OCI-LY1 (cell line): ENCODE results near the gene HOOK2.
"Not testable (repeated sequence)": the region's sequence is repeated elsewhere in the genome, so short reads cannot be mapped to it uniquely, and the experiment has no call there.

Experiments
- H2AFZ ChIP-seq: fragments of 200-600 bp; sonication (generic), shearing (Covaris generic); 2 replicates; pipeline ENCODE4 v1.6.0; 2014; ENCODE audit warnings: antibody characterized with exemption, mild to moderate bottlenecking, low read length
- H3F3A ChIP-seq: fragments of 200-600 bp; sonication (generic), shearing (Covaris generic); 2 replicates; pipeline ENCODE4 v1.6.0; 2014; ENCODE audit warnings: mild to moderate bottlenecking, antibody characterized with exemption, low read length, moderate library complexity; ENCODE audit not compliant: insufficient read depth
- H3K27ac ChIP-seq: fragments of 200-600 bp; sonication (generic); 2 replicates; pipeline ENCODE4 v1.5.1; 2014; ENCODE audit warnings: low read length, mixed run types, mild to moderate bottlenecking, low read depth; ENCODE audit not compliant: poor library complexity, severe bottlenecking
- H3K27me3 ChIP-seq: fragments of 200-600 bp; sonication (generic); 2 replicates; pipeline ENCODE4 v1.6.0; 2014; ENCODE audit warnings: antibody characterized with exemption, mild to moderate bottlenecking, low read length, moderate library complexity; ENCODE audit not compliant: insufficient read depth
- H3K36me3 ChIP-seq: fragments of 200-600 bp; sonication (generic); 2 replicates; pipeline ENCODE4 v1.6.1; 2014; ENCODE audit warnings: mild to moderate bottlenecking, antibody characterized with exemption, low read length, moderate library complexity, mixed read lengths; ENCODE audit not compliant: insufficient read depth
- H3K4me1 ChIP-seq: fragments of 200-600 bp; sonication (generic); 2 replicates; pipeline ENCODE4 v1.5.1; 2014; ENCODE audit warnings: mild to moderate bottlenecking, low read length, moderate library complexity; ENCODE audit not compliant: insufficient read depth, severe bottlenecking
- H3K4me2 ChIP-seq: fragments of 200-600 bp; sonication (generic), shearing (Covaris generic); 2 replicates; pipeline ENCODE4 v1.6.1; 2014; ENCODE audit warnings: low read length
- H3K4me3 ChIP-seq: fragments of 200-600 bp; sonication (generic); 2 replicates; pipeline ENCODE4 v1.5.1; 2014; ENCODE audit warnings: low read length, low read depth, mild to moderate bottlenecking, mixed read lengths; ENCODE audit not compliant: poor library complexity, severe bottlenecking
- H3K79me2 ChIP-seq: fragments of 200-600 bp; shearing (Covaris generic); 2 replicates; pipeline ENCODE4 v1.6.1; 2016; ENCODE audit warnings: mixed run types, low read length, mixed read lengths; ENCODE audit not compliant: insufficient read depth
- H3K9ac ChIP-seq: fragments of 200-600 bp; sonication (generic), shearing (Covaris generic); 2 replicates; pipeline ENCODE4 v1.6.1; 2014; ENCODE audit warnings: mild to moderate bottlenecking, low read length, mixed read lengths
- H3K9me2 ChIP-seq: fragments of 200-600 bp; sonication (generic), shearing (Covaris generic); 2 replicates; pipeline ENCODE4 v1.6.1; 2014; ENCODE audit warnings: low read depth, mild to moderate bottlenecking, low read length, mixed read lengths
- H3K9me3 ChIP-seq: fragments of 200-600 bp; shearing (Covaris generic); 2 replicates; pipeline ENCODE4 v1.6.1; 2014; ENCODE audit warnings: low read length, mixed read lengths
- H4K20me1 ChIP-seq: fragments of 200-600 bp; sonication (generic), shearing (Covaris generic); 2 replicates; pipeline ENCODE4 v1.6.0; 2016; ENCODE audit warnings: mild to moderate bottlenecking, low read length; ENCODE audit not compliant: insufficient read depth
- EZH2 ChIP-seq: fragments of 200-600 bp; sonication (generic), shearing (Covaris generic); IDR thresholded peaks from 2 replicates; pipeline ENCODE4 v1.8.0; 2017; ENCODE audit warnings: borderline replicate concordance, mixed run types, mild to moderate bottlenecking, antibody characterized with exemption, low read length, moderate library complexity, mixed read lengths
- TF ChIP-seq, protein P1 (sequence below): fragments of 200-600 bp; sonication (generic), shearing (Covaris generic); IDR thresholded peaks from 2 replicates; pipeline ENCODE4 v1.5.1; 2017; ENCODE audit warnings: mild to moderate bottlenecking, antibody characterized with exemption, low read length, moderate library complexity, mixed read lengths

Gene HOOK2

GRCh38 chr19:12774588-12775555 lies at the start of gene HOOK2:
HOOK2 (minus strand) TSS chr19:12775552; CDS start chr19:12775449, 103 bp downstream.
- no peaks in the 10 kb centered on the region for H3K9me2 ChIP-seq
- H2AFZ ChIP-seq: no peak within 1 kb of the TSS
- no peaks in the 10 kb centered on the region for H3K36me3 ChIP-seq
- H3K4me3 ChIP-seq: peak within 1 kb of the TSS; percentile 63
- H3K27ac ChIP-seq: peak within 1 kb of the TSS; percentile 18
- peak within 1 kb of the TSS; percentile 61 for H3K9ac ChIP-seq
- H3K4me1 ChIP-seq: peaks cover 34% of the 10 kb centered on the region
- H3K9me3 ChIP-seq: no peaks in the 10 kb centered on the region
- no peaks in the 10 kb centered on the region for H4K20me1 ChIP-seq
- H3K4me2 ChIP-seq: peak within 1 kb of the TSS; percentile 77
- TF ChIP-seq, protein P1, sequence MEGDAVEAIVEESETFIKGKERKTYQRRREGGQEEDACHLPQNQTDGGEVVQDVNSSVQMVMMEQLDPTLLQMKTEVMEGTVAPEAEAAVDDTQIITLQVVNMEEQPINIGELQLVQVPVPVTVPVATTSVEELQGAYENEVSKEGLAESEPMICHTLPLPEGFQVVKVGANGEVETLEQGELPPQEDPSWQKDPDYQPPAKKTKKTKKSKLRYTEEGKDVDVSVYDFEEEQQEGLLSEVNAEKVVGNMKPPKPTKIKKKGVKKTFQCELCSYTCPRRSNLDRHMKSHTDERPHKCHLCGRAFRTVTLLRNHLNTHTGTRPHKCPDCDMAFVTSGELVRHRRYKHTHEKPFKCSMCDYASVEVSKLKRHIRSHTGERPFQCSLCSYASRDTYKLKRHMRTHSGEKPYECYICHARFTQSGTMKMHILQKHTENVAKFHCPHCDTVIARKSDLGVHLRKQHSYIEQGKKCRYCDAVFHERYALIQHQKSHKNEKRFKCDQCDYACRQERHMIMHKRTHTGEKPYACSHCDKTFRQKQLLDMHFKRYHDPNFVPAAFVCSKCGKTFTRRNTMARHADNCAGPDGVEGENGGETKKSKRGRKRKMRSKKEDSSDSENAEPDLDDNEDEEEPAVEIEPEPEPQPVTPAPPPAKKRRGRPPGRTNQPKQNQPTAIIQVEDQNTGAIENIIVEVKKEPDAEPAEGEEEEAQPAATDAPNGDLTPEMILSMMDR: no peak
- TF ChIP-seq EZH2: no peak
- no peaks in the 10 kb centered on the region for H3K27me3 ChIP-seq
- H3K79me2 ChIP-seq: no peaks in the 10 kb centered on the region
- peaks cover 7% of the 10 kb centered on the region; the same call in 1 of the 2 replicates for H3F3A ChIP-seq

DNA sequence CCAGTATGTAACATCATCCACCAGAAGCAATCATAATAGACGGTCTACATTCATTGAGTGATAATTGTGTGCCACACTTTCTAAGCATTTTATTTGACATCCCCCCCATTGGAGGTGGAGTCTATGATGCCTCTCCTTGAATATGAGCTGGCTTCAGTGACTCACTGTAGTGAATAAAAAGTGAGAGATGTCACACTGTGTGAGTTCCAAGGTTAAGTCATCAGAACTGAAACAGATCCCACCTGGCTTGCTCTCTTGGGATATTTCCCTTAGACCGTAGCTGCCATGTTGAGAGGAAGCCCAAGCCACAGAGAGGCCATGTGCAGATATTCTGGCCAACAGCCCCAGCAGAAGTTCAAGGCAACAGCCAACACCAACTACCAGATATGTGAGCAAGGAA lies 46.4 kb upstream of the HOOK2 start:
- H3K4me1 ChIP-seq: no peaks in the 10 kb centered on the region
- H3K79me2 ChIP-seq: no peaks in the 10 kb centered on the region
- H3K9me3 ChIP-seq: no peaks in the 10 kb centered on the region
- no peak overlapping the region for H2AFZ ChIP-seq
- H3K4me3 ChIP-seq: no peak overlapping the region
- H3K4me2 ChIP-seq: no peak overlapping the region
- no peaks in the 10 kb centered on the region for H4K20me1 ChIP-seq
- H3K27me3 ChIP-seq: no peaks in the 10 kb centered on the region
- no peaks in the 10 kb centered on the region for H3K36me3 ChIP-seq
- TF ChIP-seq, protein P1: no peak
- TF ChIP-seq EZH2: no peak
- no peak overlapping the region for H3K9ac ChIP-seq
- no peaks in the 10 kb centered on the region for H3F3A ChIP-seq
- H3K9me2 ChIP-seq: no peaks in the 10 kb centered on the region
- H3K27ac ChIP-seq: no peak overlapping the region

DNA sequence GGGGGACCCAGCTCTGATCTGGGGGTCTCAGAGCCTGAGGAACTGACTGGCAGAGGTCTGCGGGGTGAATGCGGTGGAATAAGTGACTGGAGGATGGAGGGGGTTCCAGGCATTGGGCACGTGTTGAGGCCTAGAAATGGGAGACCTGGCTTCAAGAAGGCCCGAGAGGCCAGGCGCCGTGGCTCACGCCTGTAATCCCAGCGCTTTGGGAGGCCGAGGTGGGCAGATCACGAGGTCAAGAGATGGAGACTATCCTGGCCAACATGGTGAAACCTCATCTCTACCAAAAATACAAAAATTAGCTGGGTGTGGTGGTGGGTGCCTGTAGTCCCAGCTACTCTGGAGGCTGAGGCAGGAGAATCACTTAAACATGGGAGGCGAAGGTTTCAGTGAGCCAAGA lies 42.5 kb upstream of the HOOK2 start:
- not testable (repeated sequence) for H3K27me3 ChIP-seq, H3K79me2 ChIP-seq, H2AFZ ChIP-seq, H3K4me2 ChIP-seq, H3K9me2 ChIP-seq, H3K9ac ChIP-seq, H3F3A ChIP-seq, H4K20me1 ChIP-seq, H3K27ac ChIP-seq, H3K4me3 ChIP-seq, H3K4me1 ChIP-seq, H3K9me3 ChIP-seq
- H3K36me3 ChIP-seq: peaks cover 13% of the 10 kb centered on the region

DNA sequence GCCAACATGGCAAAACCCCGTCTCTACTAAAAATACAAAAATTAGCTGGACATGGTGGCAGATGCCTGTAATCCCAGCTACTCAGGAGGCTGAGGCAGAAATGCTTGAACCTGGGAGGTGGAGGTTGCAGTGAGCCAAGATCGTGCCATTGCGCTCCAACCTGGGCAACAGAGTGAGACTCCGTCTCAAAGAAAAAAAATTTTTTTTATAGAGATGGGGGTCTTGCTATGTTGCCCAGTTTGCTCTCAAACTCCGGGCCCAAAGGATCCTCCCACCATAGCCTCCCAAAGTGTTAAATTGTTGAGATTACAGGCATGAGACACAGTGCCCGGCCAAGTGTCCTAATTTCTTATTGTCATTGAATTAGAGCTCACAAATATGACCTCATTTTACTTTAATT lies 41.8 kb upstream of the HOOK2 start:
- H3K4me3 ChIP-seq, H3F3A ChIP-seq, H3K4me2 ChIP-seq, H3K9ac ChIP-seq, H4K20me1 ChIP-seq, H3K4me1 ChIP-seq, H3K9me3 ChIP-seq, H3K27me3 ChIP-seq, H3K79me2 ChIP-seq, H3K9me2 ChIP-seq, H2AFZ ChIP-seq, H3K27ac ChIP-seq: not testable (repeated sequence)
- peaks cover 13% of the 10 kb centered on the region for H3K36me3 ChIP-seq
